Peyer's patch (tissue), 4 donors: ENCODE results near the gene FMNL3.

Experiments used
- CTCF ChIP-seq, 6 experiments: fragments of 450-650 bp in 4 of 6; fragments of 200-600 bp in 2 of 6; sonication (generic) in 1 of 6; IDR thresholded peaks; one replicate each; pipeline ENCODE4 v1.5.1; 2017 to 2019; ENCODE audit warnings: antibody characterized with exemption in 6 of 6, mild to moderate bottlenecking in 3 of 6, moderate library complexity in 1 of 6
- POLR2A ChIP-seq, 2 donors: fragments of 450-650 bp; IDR thresholded peaks; one replicate each; pipeline ENCODE4 v1.5.1; 2017; ENCODE audit warnings: antibody characterized with exemption in 2 of 2, mild to moderate bottlenecking in 2 of 2, moderate library complexity in 2 of 2

DNA sequence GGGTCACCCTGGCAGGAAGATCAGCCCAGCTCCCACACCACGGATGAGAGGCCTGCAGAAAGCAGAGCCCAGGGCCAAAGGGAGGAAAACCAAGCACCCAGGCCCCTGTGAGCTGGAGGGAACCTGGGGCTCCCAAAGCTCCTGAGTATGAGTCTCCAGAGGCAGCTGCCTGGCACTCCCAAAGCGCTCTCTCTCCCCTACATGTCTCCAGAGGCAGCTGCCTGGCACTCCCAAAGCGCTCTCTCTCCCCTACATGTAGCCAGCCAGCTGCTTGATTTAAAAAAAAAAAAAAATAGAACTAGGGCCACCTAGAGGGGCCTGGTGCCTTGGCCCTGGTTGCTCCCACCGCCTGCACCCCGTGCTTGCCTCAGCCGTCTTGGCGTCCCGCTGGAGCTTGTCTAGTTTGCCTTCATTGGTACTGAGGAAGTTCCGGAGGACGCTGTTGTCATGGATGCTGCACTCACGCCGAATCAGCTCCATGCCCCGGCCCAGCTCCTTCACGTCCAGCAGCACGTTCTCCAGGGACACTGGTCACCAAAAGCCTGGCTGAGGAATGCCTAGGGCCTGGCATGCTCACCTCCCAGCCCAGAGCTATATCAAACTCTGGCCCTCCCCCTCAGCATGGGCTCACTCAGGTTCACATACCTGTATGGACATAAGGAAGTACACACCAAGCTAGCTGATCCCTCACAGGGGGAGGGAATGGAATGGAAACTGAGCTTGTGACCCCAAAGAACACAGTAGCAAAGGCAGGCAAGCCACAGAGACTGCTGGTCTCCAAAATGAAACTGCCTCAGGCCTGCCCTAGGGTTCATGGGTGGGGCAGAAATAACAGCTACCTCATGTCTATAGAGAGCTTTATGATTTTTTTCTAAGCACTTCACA, 59.1 kb downstream of the FMNL3 start:
- TF ChIP-seq CTCF (IDR thresholded peaks at IDR 0.05) = no peak
- no peak for TF ChIP-seq POLR2A (IDR thresholded peaks at IDR 0.05)
